Measurements from ENCODE around the gene ZNF20. TPM values are rescaled to one million over a fixed set of nuclear protein-coding genes. Genes with fewer than 3 reads are reported as not detected.
A peak's percentile ranks its signal among the peaks of the same experiment; 100 is the strongest.
"Not testable (repeated sequence)": the region's sequence is repeated elsewhere in the genome, so short reads cannot be mapped to it uniquely, and the experiment has no call there.

ZNF20 gene
- total and polyA plus RNA-seq, 7 experiments from 2014 or later: 1.2 to 6.7 (median 4.4) TPM

DNA sequence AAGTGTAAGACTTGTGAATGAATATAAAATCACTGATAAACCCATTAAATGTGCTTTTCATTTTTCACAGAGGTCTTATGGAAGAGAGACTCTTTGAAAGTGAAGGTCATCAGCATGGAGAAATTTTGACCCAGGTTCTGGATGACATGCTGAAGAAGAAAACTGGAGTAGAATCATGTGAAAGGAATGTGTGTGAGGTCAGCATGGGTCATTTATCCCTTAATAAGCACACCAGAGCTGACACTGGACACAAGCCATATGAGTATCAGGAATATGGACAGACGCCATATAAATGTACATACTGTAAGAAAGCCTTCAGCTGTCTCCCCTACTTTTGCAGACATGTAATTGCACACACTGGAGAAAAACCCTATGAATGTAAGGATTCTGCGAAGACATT, 29.0 kb downstream of the ZNF20 start:
- Mint-ChIP-seq H3K9me3 (peaks cover 0 to 52% (median 9%) of the 10 kb centered on the region in 11 donors), H3K27ac (no peak overlapping the region), H3K36me3 (peaks cover 11 to 51% (median 31%) of the 10 kb centered on the region in 5 donors), H3K4me1 (no peaks in the 10 kb centered on the region), H3K27me3 (no peaks in the 10 kb centered on the region), H3K4me3 (no peak overlapping the region)
- H3K9me3 ChIP-seq (ENCODE audit: control insufficient read depth in 2 of 3, low read length in 3 of 3): no peaks in the 10 kb centered on the region
- intact Hi-C loops (cut with micrococcal nuclease): no loop called here
- POLR2A ChIA-PET: no interaction called here
- H3K27ac ChIP-seq (ENCODE audit: low read depth, low read length): no peak overlapping the region
- H3K36me3 ChIP-seq (ENCODE audit: control insufficient read depth in 2 of 3, insufficient read depth in 3 of 3, low read length in 3 of 3): no peaks in the 10 kb centered on the region
- H3K4me3 ChIP-seq (ENCODE audit: low read length): no peak overlapping the region
- DNase-seq (no peak), ATAC-seq (no peak)
- no peaks in the 10 kb centered on the region for H3K27me3 ChIP-seq (ENCODE audit: control insufficient read depth in 2 of 2, insufficient read depth in 2 of 2, low read length in 2 of 2)
- no peaks in the 10 kb centered on the region for H3K4me1 ChIP-seq (ENCODE audit: control insufficient read depth in 2 of 2, insufficient read depth in 2 of 2, low read length in 2 of 2)
- CTCF ChIA-PET: no interaction called here

DNA sequence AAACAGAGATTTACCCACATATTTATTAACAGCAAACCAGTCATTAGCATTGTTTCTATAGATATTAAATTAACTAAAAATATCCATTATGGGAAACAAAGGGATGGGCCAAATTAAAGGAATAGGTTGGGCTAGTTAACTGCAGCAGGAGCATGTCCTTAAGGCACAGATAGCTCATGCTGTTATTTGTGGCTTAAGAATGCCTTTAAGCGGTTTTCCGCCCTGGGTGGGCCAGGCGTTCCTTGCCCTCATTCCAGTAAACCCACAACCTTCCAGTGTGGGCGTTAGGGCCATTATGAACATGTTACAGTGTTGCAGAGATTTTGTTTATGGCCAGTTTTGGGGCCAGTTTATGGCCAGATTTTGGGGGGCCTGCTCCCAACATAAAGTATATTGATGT, 36.2 kb downstream of the ZNF20 start:
- Mint-ChIP-seq H3K9me3 (peaks cover 0 to 38% (median 7%) of the 10 kb centered on the region in 11 donors), H3K36me3 (peaks cover 0 to 32% (median 8%) of the 10 kb centered on the region in 5 donors)
- H3K27me3 Mint-ChIP-seq; H3K4me1 Mint-ChIP-seq; H3K4me3 Mint-ChIP-seq; DNase-seq; H3K27ac ChIP-seq (ENCODE audit: low read depth, low read length); H3K27me3 ChIP-seq (ENCODE audit: control insufficient read depth in 2 of 2, insufficient read depth in 2 of 2, low read length in 2 of 2); H3K4me3 ChIP-seq (ENCODE audit: low read length); H3K4me1 ChIP-seq (ENCODE audit: control insufficient read depth in 2 of 2, insufficient read depth in 2 of 2, low read length in 2 of 2); CTCF ChIA-PET; H3K27ac Mint-ChIP-seq; H3K36me3 ChIP-seq (ENCODE audit: control insufficient read depth in 2 of 3, insufficient read depth in 3 of 3, low read length in 3 of 3); intact Hi-C loops (cut with micrococcal nuclease); POLR2A ChIA-PET; H3K9me3 ChIP-seq (ENCODE audit: control insufficient read depth in 2 of 3, low read length in 3 of 3); ATAC-seq: not testable (repeated sequence)

DNA sequence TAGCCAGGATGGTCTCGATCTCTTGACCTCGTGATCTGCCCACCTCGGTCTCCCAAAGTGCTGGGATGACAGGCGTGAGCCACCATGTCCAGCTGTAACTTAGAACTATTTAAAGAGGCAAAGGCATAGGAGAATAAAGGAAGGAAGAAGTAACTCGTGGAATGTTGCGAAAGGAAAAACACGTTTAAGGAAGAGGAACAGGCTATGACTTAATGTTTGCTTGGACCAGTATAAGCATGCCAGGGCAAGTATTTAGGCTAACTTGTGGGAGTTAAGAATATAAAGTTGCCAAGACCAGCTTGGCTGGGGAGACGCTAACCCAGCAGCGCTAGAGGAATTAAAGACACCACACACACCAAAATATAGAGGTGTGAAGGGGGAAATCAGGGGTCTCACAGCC, 42.1 kb downstream of the ZNF20 start:
- H3K36me3 ChIP-seq (ENCODE audit: control insufficient read depth in 2 of 3, insufficient read depth in 3 of 3, low read length in 3 of 3): no peaks in the 10 kb centered on the region
- no peak overlapping the region for H3K27ac ChIP-seq (ENCODE audit: low read depth, low read length)
- DNase-seq (no peak), ATAC-seq (no peak)
- Mint-ChIP-seq H3K4me1 (peaks cover 0 to 8% (median 5%) of the 10 kb centered on the region in 7 donors), H3K36me3 (peaks cover 4 to 39% (median 13%) of the 10 kb centered on the region in 5 donors), H3K27ac (no peak overlapping the region), H3K4me3 (no peak overlapping the region), H3K27me3 (peaks cover 0 to 15% (median 4%) of the 10 kb centered on the region in 5 donors), H3K9me3 (peaks cover 0 to 41% (median 7%) of the 10 kb centered on the region in 11 donors)
- H3K4me3 ChIP-seq (ENCODE audit: low read length): no peak overlapping the region
- no peaks in the 10 kb centered on the region for H3K9me3 ChIP-seq (ENCODE audit: control insufficient read depth in 2 of 3, low read length in 3 of 3)
- H3K4me1 ChIP-seq (ENCODE audit: control insufficient read depth in 2 of 2, insufficient read depth in 2 of 2, low read length in 2 of 2): peaks cover 0 to 2% of the 10 kb centered on the region in 2 donors
- intact Hi-C loops (cut with micrococcal nuclease): no loop called here
- no peaks in the 10 kb centered on the region for H3K27me3 ChIP-seq (ENCODE audit: control insufficient read depth in 2 of 2, insufficient read depth in 2 of 2, low read length in 2 of 2)
- CTCF ChIA-PET: interaction anchor here (1.1 kb wide), 1 partner anchor 215 kb away, joined by 5 read pairs; no protein-coding TSS in a partner anchor
- POLR2A ChIA-PET: interaction anchor here (0.6 kb wide), 1 partner anchor 847 kb away, joined by 3 read pairs; no protein-coding TSS in a partner anchor

DNA sequence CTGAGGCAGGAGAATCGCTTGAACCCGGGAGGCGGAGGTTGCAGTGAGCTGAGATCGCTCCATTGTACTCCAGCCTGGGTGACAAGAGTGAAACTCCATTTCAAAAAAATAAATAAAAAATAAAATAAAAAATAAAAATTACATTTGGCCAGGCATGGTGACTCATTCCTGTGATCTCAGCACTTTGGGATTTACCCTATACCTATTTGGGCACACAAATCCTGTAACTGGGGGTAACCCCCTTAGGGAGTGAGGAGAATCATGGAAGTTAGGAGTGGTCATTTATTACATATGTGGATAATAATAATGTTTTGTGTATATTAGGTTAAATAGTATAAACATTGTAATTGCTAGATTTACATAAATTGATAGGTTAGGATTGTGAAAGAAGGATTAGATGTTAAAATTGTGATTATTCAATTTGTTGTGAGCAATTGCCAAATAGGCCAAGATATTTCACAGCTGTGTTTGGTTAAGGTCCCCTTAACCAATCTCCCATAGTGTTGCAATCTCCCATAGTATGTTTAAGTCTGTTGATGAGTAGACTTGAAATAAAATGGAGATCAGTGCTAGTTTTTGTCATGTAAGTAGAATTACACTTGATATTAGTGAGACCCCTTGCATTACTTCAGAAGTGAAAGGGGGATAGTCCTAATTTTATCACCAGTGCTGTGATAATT, 44.9 kb downstream of the ZNF20 start:
- DNase-seq (no peak), ATAC-seq (no peak)
- H3K27ac ChIP-seq (ENCODE audit: low read depth, low read length): no peak overlapping the region
- Mint-ChIP-seq H3K9me3 (peaks cover 0 to 28% (median 6%) of the 10 kb centered on the region in 11 donors), H3K4me1 (peaks cover 5 to 19% (median 8%) of the 10 kb centered on the region in 7 donors), H3K36me3 (peaks cover 3 to 31% (median 13%) of the 10 kb centered on the region in 5 donors), H3K4me3 (no peak overlapping the region), H3K27me3 (peaks cover 0 to 17% (median 4%) of the 10 kb centered on the region in 5 donors), H3K27ac (no peak overlapping the region)
- no peaks in the 10 kb centered on the region for H3K27me3 ChIP-seq (ENCODE audit: control insufficient read depth in 2 of 2, insufficient read depth in 2 of 2, low read length in 2 of 2)
- intact Hi-C loops (cut with micrococcal nuclease): no loop called here
- no peaks in the 10 kb centered on the region for H3K36me3 ChIP-seq (ENCODE audit: control insufficient read depth in 2 of 3, insufficient read depth in 3 of 3, low read length in 3 of 3)
- no peak overlapping the region for H3K4me3 ChIP-seq (ENCODE audit: low read length)
- CTCF ChIA-PET: no interaction called here
- POLR2A ChIA-PET: no interaction called here
- H3K4me1 ChIP-seq (ENCODE audit: control insufficient read depth in 2 of 2, insufficient read depth in 2 of 2, low read length in 2 of 2): peaks cover 0 to 5% of the 10 kb centered on the region in 2 donors
- H3K9me3 ChIP-seq (ENCODE audit: control insufficient read depth in 2 of 3, low read length in 3 of 3): no peaks in the 10 kb centered on the region

DNA sequence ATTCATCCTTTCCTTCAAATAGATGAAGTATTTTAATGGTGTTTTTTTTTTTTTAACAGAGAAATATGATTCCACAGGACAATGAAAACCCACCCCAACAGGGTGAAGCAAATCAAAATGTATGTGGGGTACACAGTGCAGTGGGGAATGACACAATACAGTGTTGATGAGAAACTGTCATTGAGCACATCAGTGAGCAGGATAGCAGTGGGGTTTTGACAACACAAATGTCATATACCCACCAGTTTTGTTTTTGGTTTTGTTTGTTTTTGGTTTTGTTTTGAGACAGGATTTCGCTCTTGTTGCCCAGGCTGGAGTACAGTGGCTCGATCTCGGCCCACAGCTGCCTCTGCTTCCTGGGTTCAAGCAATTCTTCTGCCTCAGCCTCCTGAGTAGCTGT, 46.4 kb downstream of the ZNF20 start:
- Mint-ChIP-seq H3K4me3 (peak overlapping the region in 4 of 10 donors; percentile 72 to 84 (median 80)), H3K4me1 (peaks cover 5 to 19% (median 8%) of the 10 kb centered on the region in 7 donors), H3K36me3 (peaks cover 5 to 22% (median 13%) of the 10 kb centered on the region in 5 donors), H3K9me3 (peaks cover 0 to 20% (median 6%) of the 10 kb centered on the region in 11 donors), H3K27me3 (peaks cover 0 to 17% (median 4%) of the 10 kb centered on the region in 5 donors), H3K27ac (no peak overlapping the region)
- intact Hi-C loops (cut with micrococcal nuclease): no loop called here
- ChIA-PET POLR2A (no interaction called here), CTCF (no interaction called here)
- H3K4me1 ChIP-seq (ENCODE audit: control insufficient read depth in 2 of 2, insufficient read depth in 2 of 2, low read length in 2 of 2): peaks cover 0 to 5% of the 10 kb centered on the region in 2 donors
- ATAC-seq (no peak), DNase-seq (no peak)
- no peaks in the 10 kb centered on the region for H3K36me3 ChIP-seq (ENCODE audit: control insufficient read depth in 2 of 3, insufficient read depth in 3 of 3, low read length in 3 of 3)
- no peaks in the 10 kb centered on the region for H3K9me3 ChIP-seq (ENCODE audit: control insufficient read depth in 2 of 3, low read length in 3 of 3)
- no peak overlapping the region for H3K27ac ChIP-seq (ENCODE audit: low read depth, low read length)
- H3K4me3 ChIP-seq (ENCODE audit: low read length): no peak overlapping the region
- H3K27me3 ChIP-seq (ENCODE audit: control insufficient read depth in 2 of 2, insufficient read depth in 2 of 2, low read length in 2 of 2): no peaks in the 10 kb centered on the region

DNA sequence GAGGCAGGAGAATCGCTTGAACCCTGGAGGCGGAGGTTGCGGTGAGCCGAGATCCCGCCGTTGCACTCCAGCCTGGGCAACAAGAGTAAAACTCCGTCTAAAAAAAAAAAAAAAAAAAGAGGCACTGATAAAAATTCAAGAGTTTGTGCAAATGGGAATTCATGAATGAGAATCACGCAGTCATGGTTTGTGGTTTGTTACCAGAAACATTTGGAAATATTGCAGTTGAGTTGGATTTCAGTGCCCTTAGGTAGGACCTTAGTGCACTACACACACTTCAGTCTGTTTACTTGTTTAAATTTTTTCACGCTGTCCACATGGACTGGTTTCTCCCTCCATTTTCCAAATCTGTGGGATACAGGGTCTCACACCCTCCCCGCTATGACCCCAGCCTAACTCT, 47.2 kb downstream of the ZNF20 start:
- H3K36me3 Mint-ChIP-seq: peaks cover 7 to 23% (median 14%) of the 10 kb centered on the region in 5 donors
- no peaks in the 10 kb centered on the region for H3K9me3 ChIP-seq (ENCODE audit: control insufficient read depth in 2 of 3, low read length in 3 of 3)
- no peak overlapping the region for H3K4me3 ChIP-seq (ENCODE audit: low read length)
- H3K9me3 Mint-ChIP-seq: peaks cover 0 to 18% (median 3%) of the 10 kb centered on the region in 11 donors
- ATAC-seq (no peak), DNase-seq (no peak)
- no peaks in the 10 kb centered on the region for H3K27me3 ChIP-seq (ENCODE audit: control insufficient read depth in 2 of 2, insufficient read depth in 2 of 2, low read length in 2 of 2)
- no peak overlapping the region for H3K27ac ChIP-seq (ENCODE audit: low read depth, low read length)
- intact Hi-C loops (cut with micrococcal nuclease): loop anchor here in 1 of 2 donors (1.0 kb wide), 1 partner anchor 47 kb away; the partner anchor contains the start of gene ZNF20
- H3K4me1 ChIP-seq (ENCODE audit: control insufficient read depth in 2 of 2, insufficient read depth in 2 of 2, low read length in 2 of 2): peaks cover 0 to 5% of the 10 kb centered on the region in 2 donors
- ChIA-PET CTCF (interaction anchor here (1.9 kb wide), 1 partner anchor 170 kb away, joined by 6 read pairs; no protein-coding TSS in a partner anchor), POLR2A (no interaction called here)
- peak overlapping the region in 2 of 9 donors; percentile 35 to 85 for H3K27ac Mint-ChIP-seq
- peaks cover 5 to 19% (median 8%) of the 10 kb centered on the region in 7 donors for H3K4me1 Mint-ChIP-seq
- H3K27me3 Mint-ChIP-seq: peaks cover 0 to 17% (median 4%) of the 10 kb centered on the region in 5 donors
- no peaks in the 10 kb centered on the region for H3K36me3 ChIP-seq (ENCODE audit: control insufficient read depth in 2 of 3, insufficient read depth in 3 of 3, low read length in 3 of 3)
- H3K4me3 Mint-ChIP-seq: peak overlapping the region; percentile 72 to 87 (median 82)
